Superior temporal gyrus (tissue), 1 donor: Measurements from ENCODE around the gene SLC35G2.
"Not testable (repeated sequence)": the region's sequence is repeated elsewhere in the genome, so short reads cannot be mapped to it uniquely, and the experiment has no call there.

ENCODE experiments used
- DNase-seq: peaks from one replicate; pipeline ENCODE4 v3.0.0-alpha.2; 2016; ENCODE audit errors: extremely low spot score

The SLC35G2 gene

DNA sequence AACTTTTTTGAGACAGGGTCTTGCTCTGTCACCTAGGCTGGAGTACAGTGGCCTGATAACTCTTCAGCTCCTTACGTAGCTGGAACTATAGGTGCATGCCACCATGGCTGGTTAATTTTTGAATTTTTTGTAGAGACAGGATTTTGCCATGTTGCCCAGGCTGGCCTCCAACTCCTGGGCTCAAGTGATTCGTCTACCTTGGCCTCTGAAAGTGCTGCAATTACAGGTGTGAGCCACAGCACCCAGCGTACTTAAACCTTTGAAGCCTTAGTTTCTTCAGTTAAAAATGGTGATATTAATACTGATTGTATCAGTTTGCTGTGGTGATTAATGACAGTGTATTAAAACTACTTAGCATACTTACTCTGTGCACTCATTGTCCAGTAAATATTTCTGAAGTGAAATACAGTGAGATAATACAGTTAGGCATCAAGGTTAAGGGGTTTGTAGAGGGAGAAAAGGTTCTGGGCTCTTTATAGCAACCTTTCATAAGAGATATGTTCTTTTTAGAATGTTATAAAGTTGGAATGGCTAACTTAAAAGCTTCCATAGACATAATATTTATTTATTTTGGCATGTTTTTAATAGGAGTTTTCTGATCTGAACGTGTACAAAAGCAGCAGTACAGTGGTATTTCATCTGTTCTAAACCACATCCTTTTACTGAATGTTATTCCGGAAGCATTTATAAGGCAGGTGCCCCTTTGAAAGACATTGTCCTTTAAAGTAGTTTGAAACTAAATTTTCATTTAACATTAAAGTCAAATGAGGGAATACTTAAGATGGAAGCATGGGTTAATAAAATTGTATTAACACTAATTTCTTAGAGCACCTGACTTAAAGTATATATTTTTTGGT is 66.7 kb downstream of the SLC35G2 start:
- no peak for DNase-seq

DNA sequence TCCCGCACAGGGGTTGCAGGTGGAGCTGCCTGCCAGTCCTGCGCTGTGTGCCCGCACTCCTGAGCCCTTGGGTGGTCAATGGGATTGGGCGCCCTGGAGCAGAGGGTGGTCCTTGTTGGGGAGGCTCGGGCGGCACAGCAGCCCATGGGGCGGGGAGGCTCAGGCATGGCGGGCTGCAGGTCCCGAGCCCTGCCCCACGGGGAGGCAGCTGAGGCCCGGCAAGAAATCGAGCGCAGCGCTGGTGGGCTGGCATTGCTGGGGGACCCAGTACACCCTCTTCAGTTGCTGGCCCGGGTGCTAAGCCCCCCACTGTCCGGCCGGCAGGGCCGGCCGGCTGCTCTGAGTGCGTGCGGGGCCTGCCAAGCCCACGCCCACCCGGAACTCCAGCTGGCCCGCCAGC is 71.0 kb downstream of the SLC35G2 start:
- no peak for DNase-seq

DNA sequence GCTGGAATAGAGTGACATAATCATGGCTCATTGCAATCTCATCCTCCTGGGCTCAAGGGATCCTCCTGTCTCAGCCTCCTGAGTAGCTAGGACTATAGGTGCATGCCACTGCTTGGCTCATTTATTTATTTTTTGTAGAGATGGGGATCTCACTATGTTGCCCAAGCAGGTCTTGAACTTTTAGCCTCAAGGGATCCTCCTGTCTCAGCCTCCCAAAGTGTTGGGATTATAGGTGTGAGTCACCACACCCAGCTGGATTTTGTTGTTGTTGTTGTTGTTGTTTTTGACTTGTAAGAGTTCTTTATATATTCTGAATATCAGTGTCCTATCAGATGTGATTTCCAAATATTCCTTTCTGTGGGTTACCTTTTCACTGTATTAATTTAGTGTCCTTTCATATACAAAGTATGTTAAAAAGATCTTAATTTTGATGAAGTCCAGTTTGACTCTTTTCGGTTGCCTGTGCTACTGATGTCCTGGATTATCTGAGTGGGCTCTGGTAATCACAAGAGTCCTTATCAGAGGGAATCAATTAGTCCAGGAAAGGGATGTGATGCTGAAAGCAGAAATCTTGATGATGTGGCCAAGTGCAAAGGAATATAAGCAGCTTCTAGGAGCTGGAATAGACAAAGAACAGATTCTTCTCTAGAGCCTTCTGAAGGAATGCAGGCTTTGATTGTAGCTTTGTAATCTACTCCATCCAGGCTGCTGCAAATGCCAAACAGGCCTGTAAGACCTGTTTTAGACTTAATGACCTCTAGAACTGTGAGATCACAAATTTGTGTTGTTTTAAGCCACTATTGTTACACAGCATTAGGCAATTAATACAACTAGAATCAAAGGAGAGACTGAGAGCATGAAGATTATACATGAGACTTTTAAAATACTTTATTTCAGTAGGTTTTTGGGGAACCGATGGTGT is 73.3 kb downstream of the SLC35G2 start:
- no peak for DNase-seq

DNA sequence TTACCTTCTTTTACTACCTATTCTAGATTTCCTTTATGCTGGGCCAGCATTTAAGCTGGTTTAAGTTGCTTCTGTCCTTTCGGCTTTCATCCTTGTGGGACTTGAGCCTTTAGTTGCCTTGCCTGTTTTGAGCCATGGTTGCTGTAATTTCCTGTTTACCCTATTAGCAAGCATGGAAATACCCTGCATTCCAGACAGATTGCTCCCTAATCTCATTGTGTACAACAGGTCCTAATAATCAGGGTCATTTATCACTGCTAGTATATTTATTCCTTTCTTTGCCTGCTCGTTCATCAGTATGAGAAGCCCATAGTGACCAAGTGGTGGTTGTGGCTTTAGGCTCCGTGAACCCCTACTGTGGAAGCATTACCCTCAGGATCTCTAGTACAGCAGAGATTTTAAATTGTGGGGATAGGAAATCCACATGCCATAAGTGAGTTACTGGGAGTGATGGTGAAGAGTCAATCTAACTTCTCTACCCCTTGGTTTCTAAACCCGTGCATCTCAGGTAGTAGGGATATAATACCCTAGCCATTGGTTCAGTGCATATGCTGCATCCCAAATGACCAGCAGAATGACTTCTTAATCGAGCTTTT is 75.0 kb downstream of the SLC35G2 start:
- DNase-seq, result no peak

DNA sequence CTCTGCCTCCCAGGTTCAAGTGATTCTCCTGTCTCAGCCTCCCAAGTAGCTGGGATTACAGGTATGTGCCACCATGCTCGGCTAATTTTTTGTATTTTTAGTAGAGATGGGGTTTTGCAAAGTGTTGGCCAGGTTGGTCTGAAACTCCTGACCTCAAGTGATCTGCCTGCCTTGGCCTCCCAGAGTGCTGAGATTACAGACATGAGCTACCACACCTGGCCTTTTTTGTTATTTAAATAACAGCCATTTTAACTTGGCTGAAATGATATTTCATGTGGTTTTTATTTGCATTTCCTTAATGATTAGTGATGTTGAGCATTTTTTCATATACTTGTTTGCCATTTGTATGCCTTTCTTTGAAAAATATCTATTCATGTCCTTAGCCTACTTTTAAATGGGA is 78.2 kb downstream of the SLC35G2 start:
- not testable (repeated sequence) for DNase-seq

DNA sequence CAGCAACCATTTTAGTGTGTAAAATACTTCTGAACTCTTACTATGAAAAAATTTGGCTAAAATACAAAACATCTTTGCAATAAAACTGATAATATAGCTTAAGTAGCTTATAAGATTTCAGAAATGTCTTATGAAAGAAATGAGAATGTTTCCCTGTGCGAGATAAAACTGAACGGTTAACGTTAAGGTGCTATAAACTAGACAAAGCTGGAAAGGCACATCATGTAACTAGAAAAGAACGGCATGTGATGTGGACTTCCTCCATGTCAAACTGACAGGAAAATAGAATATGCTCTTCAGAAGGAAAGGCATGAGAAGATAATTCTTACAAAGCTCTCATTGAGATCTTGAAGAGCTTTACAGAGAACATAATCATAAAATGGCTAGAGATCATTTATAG is 79.6 kb downstream of the SLC35G2 start:
- DNase-seq, result no peak

DNA sequence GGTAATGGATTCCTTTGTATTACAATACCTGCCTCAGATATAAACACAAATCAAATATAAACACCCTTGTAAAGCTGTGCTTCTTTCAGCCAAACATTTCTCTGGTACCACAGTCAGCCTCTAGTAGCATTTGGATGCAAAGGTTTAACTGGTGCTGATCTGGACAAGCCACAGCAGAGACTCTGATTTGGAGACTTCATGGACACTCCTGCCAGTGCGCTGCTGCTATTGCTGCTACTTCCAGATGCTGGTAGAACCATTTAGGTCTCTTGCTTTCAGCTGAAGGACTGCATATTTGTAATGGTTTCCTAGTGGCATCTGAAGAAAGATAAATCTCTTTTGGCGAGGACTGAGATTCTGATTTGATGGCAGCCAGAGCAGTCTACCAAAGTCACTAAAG is 80.0 kb downstream of the SLC35G2 start:
- no peak for DNase-seq

DNA sequence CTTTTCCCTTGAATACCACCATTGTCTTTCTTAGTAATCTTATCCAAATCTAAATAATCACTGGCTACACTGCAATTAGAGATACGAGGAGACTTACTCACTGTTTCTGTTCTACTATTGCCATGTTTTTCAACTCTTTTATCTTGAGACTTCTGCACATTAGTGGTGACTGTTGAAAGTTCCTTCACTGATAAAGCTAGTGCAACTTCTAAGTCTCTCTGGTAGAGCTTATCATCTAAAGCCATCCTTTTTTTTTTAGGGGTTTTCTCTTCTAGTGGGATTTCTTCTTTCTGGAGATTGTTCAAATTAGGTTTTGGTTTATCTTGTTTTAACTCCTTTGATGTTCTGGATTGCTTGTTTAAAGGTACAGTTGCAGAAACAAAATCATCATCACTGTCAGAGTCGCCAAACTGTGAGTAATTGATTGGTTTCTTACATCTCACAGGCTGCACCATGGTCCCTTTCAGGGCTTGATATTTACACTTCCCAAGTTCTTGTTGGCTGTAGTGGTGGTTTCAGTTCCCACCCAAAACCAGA is 80.8 kb downstream of the SLC35G2 start:
- DNase-seq, result no peak

DNA sequence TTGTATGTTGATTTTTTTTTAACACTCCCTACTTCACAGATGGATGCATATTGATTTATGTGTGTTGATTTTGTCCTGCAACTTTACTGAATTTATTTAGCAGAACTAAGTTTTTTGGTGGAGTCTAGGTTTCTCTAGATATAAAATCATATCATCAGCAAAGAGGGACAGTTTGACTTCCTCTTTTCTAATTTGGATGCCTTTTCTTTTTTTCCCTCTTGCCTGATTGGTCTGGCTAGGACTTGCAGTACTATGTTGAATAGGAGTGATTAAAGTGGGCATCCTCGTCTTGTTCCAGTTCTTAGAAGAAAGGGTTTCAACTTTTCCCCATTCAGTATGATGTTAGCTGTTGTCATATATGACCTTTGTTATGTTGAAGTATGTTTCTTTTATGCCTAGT is 81.8 kb downstream of the SLC35G2 start:
- DNase-seq, result not testable (repeated sequence)

DNA sequence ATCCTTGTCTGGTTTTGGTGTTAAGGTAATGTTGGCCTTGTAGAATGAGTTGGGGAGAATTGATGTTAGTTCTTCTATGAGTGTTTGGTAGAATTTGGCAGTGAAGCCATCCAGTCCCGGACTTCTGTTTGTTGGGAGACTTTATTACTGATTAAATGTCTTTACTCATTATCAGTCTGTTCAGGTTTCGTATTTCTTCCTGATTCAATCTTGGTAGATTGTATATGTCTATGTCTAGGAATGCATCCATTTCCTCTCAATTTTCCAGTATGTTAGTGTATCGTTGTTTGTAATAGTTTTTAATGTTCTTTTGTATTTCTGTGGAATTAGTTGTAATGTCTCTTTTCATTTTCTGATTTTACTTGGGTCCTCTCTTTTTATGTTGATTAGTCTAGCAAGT is 82.5 kb downstream of the SLC35G2 start:
- DNase-seq, result no peak

DNA sequence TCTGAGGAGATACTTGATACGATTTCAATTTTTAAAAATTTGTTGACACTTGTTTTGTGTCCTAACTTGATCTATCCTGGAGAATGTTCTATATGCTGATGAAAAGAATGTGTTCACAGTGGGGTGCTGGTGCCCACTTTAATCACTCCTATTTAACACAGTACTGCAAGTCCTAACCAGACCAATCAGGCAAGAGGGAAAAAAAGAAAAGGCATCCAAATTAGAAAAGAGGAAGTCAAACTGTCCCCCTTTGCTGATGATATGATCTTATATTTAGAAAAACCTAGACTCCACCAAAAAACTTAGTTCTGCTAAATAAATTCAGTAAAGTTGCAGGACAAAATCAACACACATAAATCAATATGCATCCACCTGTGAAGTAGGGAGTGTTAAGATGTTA is 83.6 kb downstream of the SLC35G2 start:
- DNase-seq, result not testable (repeated sequence)

DNA sequence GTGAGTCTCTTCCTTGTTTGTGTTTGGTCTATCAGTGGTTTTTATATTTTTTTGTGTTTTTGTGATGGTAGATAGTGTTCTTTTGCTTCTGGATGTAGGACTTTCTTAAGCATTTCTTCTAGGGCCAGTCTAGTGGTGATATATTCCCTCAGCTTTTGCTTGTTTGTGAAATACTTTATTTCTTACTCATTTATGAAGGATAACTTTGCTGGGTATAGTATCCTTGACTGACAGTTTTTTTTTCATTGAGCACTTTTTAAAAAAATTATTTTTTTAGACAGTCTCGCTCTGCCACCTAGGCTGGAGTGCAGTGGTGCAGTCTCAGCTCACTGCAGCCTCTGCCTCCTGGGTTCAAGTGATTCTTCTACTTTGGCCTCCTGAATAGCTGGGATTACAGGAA is 85.0 kb downstream of the SLC35G2 start:
- DNase-seq, result no peak

DNA sequence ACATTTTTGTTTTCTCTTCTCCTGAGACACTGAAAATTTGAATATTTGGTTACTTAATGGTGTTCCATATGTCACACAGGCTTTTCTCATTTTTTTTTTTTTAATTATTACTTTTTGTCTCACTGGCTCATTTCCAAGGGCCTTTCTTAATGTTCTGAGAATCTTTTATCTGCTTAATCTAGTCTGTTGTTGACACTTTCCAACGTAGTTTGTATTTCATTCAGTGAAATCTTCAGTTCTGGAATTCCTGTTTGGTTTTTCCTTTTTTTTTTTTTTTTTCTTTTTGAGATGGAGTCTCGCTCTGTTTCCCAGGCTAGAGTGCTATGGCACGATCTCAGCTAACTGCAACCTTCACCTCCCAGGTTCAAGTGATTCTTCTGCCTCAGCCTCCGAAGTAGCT is 85.8 kb downstream of the SLC35G2 start:
- no peak for DNase-seq
